ENCODE measurements around the gene HECTD1.

HECTD1 gene

DNA sequence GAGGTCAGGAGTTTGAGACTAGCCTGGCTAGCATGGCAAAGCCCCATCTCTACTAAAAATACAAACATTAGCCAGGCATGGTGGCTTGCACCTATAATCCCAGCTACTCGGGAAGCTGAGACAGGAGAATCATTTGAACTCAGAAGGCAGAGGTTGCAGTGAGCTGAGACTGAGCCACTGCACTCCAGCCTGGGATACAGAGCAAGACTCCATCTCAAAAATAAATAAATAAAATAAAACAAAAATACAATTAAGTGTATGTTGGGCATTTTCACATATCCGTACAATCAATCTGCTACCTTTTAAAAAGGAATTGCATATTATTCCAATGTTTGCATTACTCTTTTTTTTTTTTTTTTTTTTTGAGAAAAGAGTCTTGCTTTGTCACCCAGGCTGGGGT lies 47.7 kb upstream of the HECTD1 start:
- POLR2A ChIA-PET: no interaction called here
- H3K4me3 ChIP-seq (ENCODE audit: low read depth, low read length): no peak overlapping the region
- no peaks in the 10 kb centered on the region for H3K4me1 ChIP-seq (ENCODE audit: control insufficient read depth, insufficient read depth, low read length)
- no peaks in the 10 kb centered on the region for H3K36me3 ChIP-seq (ENCODE audit: control insufficient read depth in 2 of 2, insufficient read depth in 1 of 2, low read length in 2 of 2)
- TF ChIP-seq ZXDB (tag by site-specific recombination; IDR thresholded peaks at IDR 0.05) (no peak), ZBTB7A (tag by site-specific recombination; IDR thresholded peaks at IDR 0.05; ENCODE audit: low read depth) (no peak)
- CTCF ChIA-PET: no interaction called here
- H3K27ac ChIP-seq (ENCODE audit: extremely low read depth, low read depth, low read length): no peak overlapping the region
- H3K9me3 ChIP-seq (ENCODE audit: control insufficient read depth, insufficient read depth, low read depth, low read length): no peaks in the 10 kb centered on the region

DNA sequence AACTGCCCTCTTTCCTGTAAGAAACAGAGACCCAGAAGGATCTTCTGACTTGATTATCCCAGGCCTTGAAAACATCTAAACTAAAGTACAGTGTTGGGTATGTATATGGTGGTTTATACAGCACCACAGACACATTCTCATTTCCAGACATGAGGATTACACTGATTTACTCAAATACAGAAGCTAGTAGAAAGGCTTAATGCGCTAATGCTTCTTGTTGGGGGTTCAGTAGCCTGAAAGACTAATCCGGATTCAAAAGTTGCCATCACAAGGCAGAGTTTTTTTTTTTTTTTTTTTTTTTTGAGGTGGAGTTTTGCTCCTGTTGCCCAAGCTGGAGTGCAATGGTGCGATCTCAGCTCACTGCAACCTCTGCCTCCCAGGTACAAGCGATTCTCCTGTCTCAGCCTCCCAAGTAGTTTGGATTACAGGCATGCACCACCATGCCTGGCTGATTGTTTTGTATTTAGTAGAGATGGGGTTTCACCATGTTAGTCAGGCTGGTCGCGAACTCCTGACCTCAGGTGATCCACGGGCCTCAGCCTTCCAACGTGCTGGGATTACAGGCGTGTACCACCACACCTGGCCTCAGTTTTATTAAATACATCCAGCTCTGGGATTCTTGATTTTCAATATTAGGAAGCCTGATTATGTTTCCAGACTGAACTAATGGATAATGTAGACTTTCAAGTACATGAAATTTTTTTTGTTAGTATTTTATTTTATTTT lies 46.3 kb upstream of the HECTD1 start:
- ChIA-PET POLR2A (interaction anchor here (1.5 kb wide), 1 partner anchor 46 kb away, joined by 3 read pairs; the partner anchor contains the start of gene HECTD1), CTCF (interaction anchor here (0.6 to 1.0 kb wide), 2 partner anchors 9 to 983 kb away, joined by 3 read pairs; no protein-coding TSS in a partner anchor)
- Histone ChIP-seq H3K36me3 (ENCODE audit: control insufficient read depth in 2 of 2, insufficient read depth in 1 of 2, low read length in 2 of 2) (no peaks in the 10 kb centered on the region), H3K4me1 (ENCODE audit: control insufficient read depth, insufficient read depth, low read length) (no peaks in the 10 kb centered on the region), H3K9me3 (ENCODE audit: control insufficient read depth, insufficient read depth, low read depth, low read length) (no peaks in the 10 kb centered on the region), H3K27ac (ENCODE audit: extremely low read depth, low read depth, low read length) (no peak overlapping the region), H3K4me3 (ENCODE audit: low read depth, low read length) (no peak overlapping the region)
- TF ChIP-seq KLF16 (tag by site-specific recombination; IDR thresholded peaks at IDR 0.05) (no peak), ZNF510 (tag by site-specific recombination; IDR thresholded peaks at IDR 0.05; ENCODE audit: insufficient replicate concordance) (no peak), ZNF843 (tag by site-specific recombination; IDR thresholded peaks at IDR 0.05) (no peak), ZNF239 (tag by site-specific recombination; IDR thresholded peaks at IDR 0.05) (no peak)

DNA sequence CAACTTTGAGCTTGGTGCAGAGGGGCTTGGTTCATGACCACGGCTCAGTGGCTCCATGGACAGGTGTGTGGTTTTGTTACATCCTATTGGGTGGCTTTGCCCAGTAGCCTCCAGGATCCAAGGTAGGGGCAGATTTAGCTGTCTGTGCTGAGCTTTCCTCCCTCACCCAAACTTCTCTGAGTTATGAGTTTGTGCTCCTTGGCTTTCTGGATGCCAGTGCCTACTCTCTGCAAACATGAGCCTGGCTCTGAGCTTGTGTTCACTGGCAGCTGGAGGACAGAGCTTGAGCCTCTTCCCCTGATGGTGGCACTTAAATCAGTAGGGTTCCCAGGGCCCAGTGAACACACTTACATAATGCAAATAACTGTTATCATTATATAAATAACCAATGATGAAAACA lies 45.3 kb upstream of the HECTD1 start:
- H3K36me3 ChIP-seq (ENCODE audit: control insufficient read depth in 2 of 2, insufficient read depth in 1 of 2, low read length in 2 of 2): no peaks in the 10 kb centered on the region
- TF ChIP-seq, protein P1, sequence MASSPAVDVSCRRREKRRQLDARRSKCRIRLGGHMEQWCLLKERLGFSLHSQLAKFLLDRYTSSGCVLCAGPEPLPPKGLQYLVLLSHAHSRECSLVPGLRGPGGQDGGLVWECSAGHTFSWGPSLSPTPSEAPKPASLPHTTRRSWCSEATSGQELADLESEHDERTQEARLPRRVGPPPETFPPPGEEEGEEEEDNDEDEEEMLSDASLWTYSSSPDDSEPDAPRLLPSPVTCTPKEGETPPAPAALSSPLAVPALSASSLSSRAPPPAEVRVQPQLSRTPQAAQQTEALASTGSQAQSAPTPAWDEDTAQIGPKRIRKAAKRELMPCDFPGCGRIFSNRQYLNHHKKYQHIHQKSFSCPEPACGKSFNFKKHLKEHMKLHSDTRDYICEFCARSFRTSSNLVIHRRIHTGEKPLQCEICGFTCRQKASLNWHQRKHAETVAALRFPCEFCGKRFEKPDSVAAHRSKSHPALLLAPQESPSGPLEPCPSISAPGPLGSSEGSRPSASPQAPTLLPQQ (tag by site-specific recombination; IDR thresholded peaks at IDR 0.05): no peak
- no peak for TF ChIP-seq ZNF324 (tag by site-specific recombination; IDR thresholded peaks at IDR 0.05)
- TF ChIP-seq ZNF623 (tag by site-specific recombination; IDR thresholded peaks at IDR 0.05): no peak
- no peak for TF ChIP-seq ZNF768 (tag by site-specific recombination; IDR thresholded peaks at IDR 0.05)
- no peak for TF ChIP-seq ZFP41 (tag by site-specific recombination; IDR thresholded peaks at IDR 0.05; ENCODE audit: borderline replicate concordance)
- no peak for TF ChIP-seq ZNF561 (tag by site-specific recombination; IDR thresholded peaks at IDR 0.05; ENCODE audit: borderline replicate concordance)
- no peak for TF ChIP-seq ZNF571 (tag by site-specific recombination; IDR thresholded peaks at IDR 0.05)
- TF ChIP-seq ZNF600 (tag by site-specific recombination; IDR thresholded peaks at IDR 0.05): no peak
- TF ChIP-seq ZFHX2 (tag by site-specific recombination; conservative IDR thresholded peaks at IDR 0.05): no peak
- TF ChIP-seq ZNF266 (tag by site-specific recombination; IDR thresholded peaks at IDR 0.05; ENCODE audit: low read depth): no peak
- no peak for TF ChIP-seq ZNF274 (IDR thresholded peaks at IDR 0.05; ENCODE audit: low read length)
- TF ChIP-seq ZNF274 (tag by site-specific recombination; IDR thresholded peaks at IDR 0.05; ENCODE audit: borderline replicate concordance): no peak
- no peak for TF ChIP-seq GLIS1 (tag by site-specific recombination; IDR thresholded peaks at IDR 0.05)
- no peak for TF ChIP-seq SP3 (tag by site-specific recombination; IDR thresholded peaks at IDR 0.05)
- TF ChIP-seq ZNF223 (tag by site-specific recombination; IDR thresholded peaks at IDR 0.05): no peak
- no peak for TF ChIP-seq SCRT2 (tag by site-specific recombination; IDR thresholded peaks at IDR 0.05)
- TF ChIP-seq TRIM28 (IDR thresholded peaks at IDR 0.05; ENCODE audit: borderline replicate concordance, low read length): no peak
- TF ChIP-seq, protein P2, sequence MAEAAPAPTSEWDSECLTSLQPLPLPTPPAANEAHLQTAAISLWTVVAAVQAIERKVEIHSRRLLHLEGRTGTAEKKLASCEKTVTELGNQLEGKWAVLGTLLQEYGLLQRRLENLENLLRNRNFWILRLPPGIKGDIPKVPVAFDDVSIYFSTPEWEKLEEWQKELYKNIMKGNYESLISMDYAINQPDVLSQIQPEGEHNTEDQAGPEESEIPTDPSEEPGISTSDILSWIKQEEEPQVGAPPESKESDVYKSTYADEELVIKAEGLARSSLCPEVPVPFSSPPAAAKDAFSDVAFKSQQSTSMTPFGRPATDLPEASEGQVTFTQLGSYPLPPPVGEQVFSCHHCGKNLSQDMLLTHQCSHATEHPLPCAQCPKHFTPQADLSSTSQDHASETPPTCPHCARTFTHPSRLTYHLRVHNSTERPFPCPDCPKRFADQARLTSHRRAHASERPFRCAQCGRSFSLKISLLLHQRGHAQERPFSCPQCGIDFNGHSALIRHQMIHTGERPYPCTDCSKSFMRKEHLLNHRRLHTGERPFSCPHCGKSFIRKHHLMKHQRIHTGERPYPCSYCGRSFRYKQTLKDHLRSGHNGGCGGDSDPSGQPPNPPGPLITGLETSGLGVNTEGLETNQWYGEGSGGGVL (tag by site-specific recombination; IDR thresholded peaks at IDR 0.05): no peak
- H3K4me1 ChIP-seq (ENCODE audit: control insufficient read depth, insufficient read depth, low read length): no peaks in the 10 kb centered on the region
- CTCF ChIA-PET: interaction anchor here (1.2 kb wide), 1 partner anchor 10 kb away, joined by 4 read pairs; no protein-coding TSS in a partner anchor
- H3K27ac ChIP-seq (ENCODE audit: extremely low read depth, low read depth, low read length): no peak overlapping the region
- no peak overlapping the region for H3K4me3 ChIP-seq (ENCODE audit: low read depth, low read length)
- POLR2A ChIA-PET: interaction anchor here (0.6 to 1.5 kb wide), 2 partner anchors 45 to 166 kb away, joined by 3 to 5 read pairs; partner anchors contain the start of gene HECTD1
- no peaks in the 10 kb centered on the region for H3K9me3 ChIP-seq (ENCODE audit: control insufficient read depth, insufficient read depth, low read depth, low read length)
